Measurements from ENCODE around the gene ZNF302.
"Not testable (repeated sequence)": the region's sequence is repeated elsewhere in the genome, so short reads cannot be mapped to it uniquely, and the experiment has no call there.

The ZNF302 gene

GRCh38 chr19:34664870-34665269 is 12.6 kb upstream of the ZNF302 start:
- ChIA-PET POLR2A (no interaction called here), CTCF (no interaction called here)
- no peak for DNase-seq (ENCODE audit: extremely low spot score)
- TF ChIP-seq FOXM1 (IDR thresholded peaks at IDR 0.05; ENCODE audit: borderline replicate concordance): no peak
- TF ChIP-seq SUZ12 (IDR thresholded peaks at IDR 0.05): no peak
- TF ChIP-seq, protein P1, sequence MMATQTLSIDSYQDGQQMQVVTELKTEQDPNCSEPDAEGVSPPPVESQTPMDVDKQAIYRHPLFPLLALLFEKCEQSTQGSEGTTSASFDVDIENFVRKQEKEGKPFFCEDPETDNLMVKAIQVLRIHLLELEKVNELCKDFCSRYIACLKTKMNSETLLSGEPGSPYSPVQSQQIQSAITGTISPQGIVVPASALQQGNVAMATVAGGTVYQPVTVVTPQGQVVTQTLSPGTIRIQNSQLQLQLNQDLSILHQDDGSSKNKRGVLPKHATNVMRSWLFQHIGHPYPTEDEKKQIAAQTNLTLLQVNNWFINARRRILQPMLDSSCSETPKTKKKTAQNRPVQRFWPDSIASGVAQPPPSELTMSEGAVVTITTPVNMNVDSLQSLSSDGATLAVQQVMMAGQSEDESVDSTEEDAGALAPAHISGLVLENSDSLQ (IDR thresholded peaks at IDR 0.05): no peak
- no peak for TF ChIP-seq SP1 (IDR thresholded peaks at IDR 0.05)
- TF ChIP-seq ARNT (IDR thresholded peaks at IDR 0.05): no peak
- no peak for TF ChIP-seq NFRKB (IDR thresholded peaks at IDR 0.05)
- no peak for TF ChIP-seq TARDBP (IDR thresholded peaks at IDR 0.05)
- no peak for TF ChIP-seq ELF4 (IDR thresholded peaks at IDR 0.05)
- no peak for TF ChIP-seq BHLHE40 (IDR thresholded peaks at IDR 0.05; ENCODE audit: borderline replicate concordance)
- TF ChIP-seq FOXK2 (IDR thresholded peaks at IDR 0.05): no peak
- no peak for TF ChIP-seq LEF1 (IDR thresholded peaks at IDR 0.05; ENCODE audit: borderline replicate concordance)
- no peak for TF ChIP-seq L3MBTL2 (conservative IDR thresholded peaks at IDR 0.05)
- no peak for TF ChIP-seq ZNF384 (IDR thresholded peaks at IDR 0.05)
- no peak for TF ChIP-seq FOXA1 (IDR thresholded peaks at IDR 0.05)
- no peak for TF ChIP-seq HDGF (IDR thresholded peaks at IDR 0.05; ENCODE audit: borderline replicate concordance)
- TF ChIP-seq CTBP1 (IDR thresholded peaks at IDR 0.05; ENCODE audit: borderline replicate concordance): no peak

GRCh38 chr19:34665275-34665674 is 12.2 kb upstream of the ZNF302 start:
- DNase-seq (ENCODE audit: extremely low spot score); POLR2A ChIA-PET; CTCF ChIA-PET: not testable (repeated sequence)

DNA sequence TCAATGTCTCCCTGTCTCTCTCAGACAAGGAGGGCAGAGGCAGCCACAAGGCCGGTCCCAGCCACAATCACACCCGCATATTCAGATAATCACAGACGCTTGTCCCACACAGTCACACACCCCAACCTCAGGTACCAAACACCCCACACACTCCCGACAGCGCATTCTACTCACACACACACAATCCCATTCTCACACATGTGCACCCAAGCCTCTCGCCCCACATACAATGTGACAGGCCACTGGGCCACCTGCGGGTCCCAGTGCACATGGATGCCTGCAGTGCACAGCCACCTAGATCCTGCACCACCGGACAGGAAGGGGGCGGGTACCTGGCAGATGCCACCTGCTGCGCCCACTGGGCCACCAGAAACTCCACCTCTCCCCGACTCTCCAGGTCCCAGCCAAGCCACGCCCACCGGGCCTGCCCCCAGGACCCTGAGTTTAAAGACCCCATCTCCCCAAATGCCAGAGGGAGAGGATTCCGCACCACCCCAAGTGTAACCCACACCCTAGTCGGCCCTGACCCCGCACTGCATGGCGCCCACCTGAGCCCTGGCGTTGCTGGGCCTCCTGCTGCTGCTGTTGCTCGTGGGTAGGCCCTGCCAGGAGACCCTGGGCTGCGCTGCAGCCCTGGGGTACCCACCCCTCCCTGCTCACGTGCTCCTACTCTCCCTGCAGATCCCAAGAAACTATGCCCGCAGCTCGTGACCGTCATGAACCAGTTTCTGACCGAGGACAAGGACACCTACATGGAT is 11.1 kb upstream of the ZNF302 start:
- CTCF ChIA-PET: no interaction called here
- no peak for TF ChIP-seq SUZ12 (IDR thresholded peaks at IDR 0.05)
- no peak for TF ChIP-seq FOXK2 (IDR thresholded peaks at IDR 0.05)
- no peak for TF ChIP-seq CTBP1 (IDR thresholded peaks at IDR 0.05; ENCODE audit: borderline replicate concordance)
- no peak for TF ChIP-seq SP1 (IDR thresholded peaks at IDR 0.05)
- TF ChIP-seq ZNF384 (IDR thresholded peaks at IDR 0.05): no peak
- TF ChIP-seq, protein P1 (IDR thresholded peaks at IDR 0.05): no peak
- no peak for TF ChIP-seq NFRKB (IDR thresholded peaks at IDR 0.05)
- no peak for TF ChIP-seq ELF4 (IDR thresholded peaks at IDR 0.05)
- DNase-seq (ENCODE audit: extremely low spot score): no peak
- POLR2A ChIA-PET: no interaction called here

DNA sequence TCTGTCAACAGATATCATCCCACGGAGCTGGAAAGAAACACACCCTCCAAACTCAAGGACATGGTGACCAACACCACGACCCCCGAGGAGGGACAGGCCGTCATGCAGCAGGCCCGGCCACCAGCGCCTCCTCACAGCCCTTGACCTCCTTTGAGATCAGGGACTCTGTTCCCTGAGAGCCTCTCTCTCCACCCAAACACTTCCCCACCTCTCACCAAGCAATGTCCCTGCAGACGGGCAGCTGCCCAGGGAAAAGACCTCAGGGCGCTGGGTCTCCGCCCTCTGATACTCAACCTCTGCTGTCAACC is 10.6 kb upstream of the ZNF302 start:
- POLR2A ChIA-PET: no interaction called here
- DNase-seq (ENCODE audit: extremely low spot score): no peak
- CTCF ChIA-PET: no interaction called here
- no peak for TF ChIP-seq BHLHE40 (IDR thresholded peaks at IDR 0.05; ENCODE audit: borderline replicate concordance)
- TF ChIP-seq FOXM1 (IDR thresholded peaks at IDR 0.05; ENCODE audit: borderline replicate concordance): no peak
- no peak for TF ChIP-seq SP1 (IDR thresholded peaks at IDR 0.05)
- TF ChIP-seq L3MBTL2 (conservative IDR thresholded peaks at IDR 0.05): no peak
- no peak for TF ChIP-seq ELF4 (IDR thresholded peaks at IDR 0.05)
- TF ChIP-seq NFRKB (IDR thresholded peaks at IDR 0.05): no peak
- TF ChIP-seq ARNT (IDR thresholded peaks at IDR 0.05): no peak
- TF ChIP-seq LEF1 (IDR thresholded peaks at IDR 0.05; ENCODE audit: borderline replicate concordance): no peak
- TF ChIP-seq TARDBP (IDR thresholded peaks at IDR 0.05): no peak
- TF ChIP-seq HDGF (IDR thresholded peaks at IDR 0.05; ENCODE audit: borderline replicate concordance): no peak
- TF ChIP-seq CTBP1 (IDR thresholded peaks at IDR 0.05; ENCODE audit: borderline replicate concordance): no peak
- TF ChIP-seq ZNF384 (IDR thresholded peaks at IDR 0.05): no peak
- no peak for TF ChIP-seq SUZ12 (IDR thresholded peaks at IDR 0.05)

GRCh38 chr19:34667349-34668076 is 10.0 kb upstream of the ZNF302 start:
- DNase-seq (ENCODE audit: extremely low spot score): no peak
- ChIA-PET POLR2A (interaction anchor here (1.0 kb wide), 1 partner anchor 10 kb away, joined by 3 read pairs; the partner anchor contains the start of genes SCGB2B2 and ZNF302), CTCF (no interaction called here)
- TF ChIP-seq BHLHE40 (IDR thresholded peaks at IDR 0.05; ENCODE audit: borderline replicate concordance) (no peak), FOXK2 (IDR thresholded peaks at IDR 0.05) (no peak), L3MBTL2 (conservative IDR thresholded peaks at IDR 0.05) (no peak), SUZ12 (IDR thresholded peaks at IDR 0.05) (no peak), CTBP1 (IDR thresholded peaks at IDR 0.05; ENCODE audit: borderline replicate concordance) (no peak), ARNT (IDR thresholded peaks at IDR 0.05) (no peak), NFRKB (IDR thresholded peaks at IDR 0.05) (no peak), FOXM1 (IDR thresholded peaks at IDR 0.05; ENCODE audit: borderline replicate concordance) (no peak), SP1 (IDR thresholded peaks at IDR 0.05) (no peak), TARDBP (IDR thresholded peaks at IDR 0.05) (no peak), FOXA1 (IDR thresholded peaks at IDR 0.05) (no peak), HDGF (IDR thresholded peaks at IDR 0.05; ENCODE audit: borderline replicate concordance) (no peak), ELF4 (IDR thresholded peaks at IDR 0.05) (no peak), ZNF384 (IDR thresholded peaks at IDR 0.05) (no peak), LEF1 (IDR thresholded peaks at IDR 0.05; ENCODE audit: borderline replicate concordance) (no peak)
- TF ChIP-seq, protein P1 (IDR thresholded peaks at IDR 0.05): no peak

DNA sequence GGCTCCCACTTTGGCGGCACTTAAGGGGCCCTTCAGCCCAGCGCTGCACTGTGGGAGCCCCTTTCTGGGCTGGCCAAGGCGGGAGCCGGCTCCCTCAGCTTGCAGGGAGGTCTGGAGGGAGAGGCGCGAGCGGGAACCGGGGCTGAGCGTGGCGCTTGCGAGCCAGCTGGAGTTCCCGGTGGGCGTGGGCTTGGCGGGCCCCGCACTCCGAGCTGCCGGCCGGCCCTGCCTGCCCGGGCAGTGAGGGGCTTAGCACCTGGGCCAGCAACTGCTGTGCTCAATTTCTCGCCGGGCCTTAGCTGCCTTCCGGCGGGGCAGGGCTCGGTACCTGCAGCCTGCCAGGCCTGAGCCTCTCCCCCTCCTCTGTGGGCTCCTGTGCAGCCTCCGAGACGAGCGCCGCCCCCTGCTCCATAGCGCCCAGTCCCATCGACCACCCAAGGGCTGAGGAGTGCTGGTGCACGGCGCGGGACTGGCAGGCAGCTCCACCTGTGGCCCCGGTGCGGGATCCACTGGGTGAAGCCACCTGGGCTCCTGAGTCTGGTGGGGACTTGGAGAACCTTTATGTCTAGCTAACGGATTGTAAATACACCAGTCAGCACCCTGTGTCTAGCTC is 9.3 kb upstream of the ZNF302 start:
- CTCF ChIA-PET; DNase-seq (ENCODE audit: extremely low spot score): not testable (repeated sequence)
- POLR2A ChIA-PET: interaction anchor here (1.0 kb wide), 1 partner anchor 9 kb away, joined by 3 read pairs; the partner anchor contains the start of genes SCGB2B2 and ZNF302

DNA sequence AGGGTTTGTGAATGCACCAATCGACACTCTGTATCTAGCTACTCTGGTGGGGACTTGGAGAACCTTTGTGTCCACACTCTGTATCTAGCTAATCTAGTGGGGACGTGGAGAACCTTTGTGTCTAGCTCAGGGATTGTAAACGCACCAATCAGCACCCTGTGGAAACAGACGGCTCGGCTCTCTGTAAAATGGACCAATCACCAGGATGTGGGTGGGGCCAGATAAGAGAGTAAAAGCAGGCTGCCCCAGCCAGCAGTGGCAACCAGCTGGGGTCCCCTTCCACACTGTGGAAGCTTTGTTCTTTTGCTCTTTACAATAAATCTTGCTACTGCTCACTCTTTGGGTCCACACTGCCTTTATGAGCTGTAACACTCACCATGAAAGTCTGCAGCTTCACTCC is 8.8 kb upstream of the ZNF302 start:
- POLR2A ChIA-PET: interaction anchor here (1.0 kb wide), 1 partner anchor 9 kb away, joined by 3 read pairs; the partner anchor contains the start of genes SCGB2B2 and ZNF302
- DNase-seq (ENCODE audit: extremely low spot score); CTCF ChIA-PET: not testable (repeated sequence)

All from HEK293T (cell line).